ENCODE measurements around the gene TNRC6A. TPM values are rescaled to one million over a fixed set of nuclear protein-coding genes. Genes with fewer than 3 reads are reported as not detected.

The TNRC6A gene
- total RNA-seq, 2 experiments from 2014 or later: 27.7 to 28.9 TPM

DNA sequence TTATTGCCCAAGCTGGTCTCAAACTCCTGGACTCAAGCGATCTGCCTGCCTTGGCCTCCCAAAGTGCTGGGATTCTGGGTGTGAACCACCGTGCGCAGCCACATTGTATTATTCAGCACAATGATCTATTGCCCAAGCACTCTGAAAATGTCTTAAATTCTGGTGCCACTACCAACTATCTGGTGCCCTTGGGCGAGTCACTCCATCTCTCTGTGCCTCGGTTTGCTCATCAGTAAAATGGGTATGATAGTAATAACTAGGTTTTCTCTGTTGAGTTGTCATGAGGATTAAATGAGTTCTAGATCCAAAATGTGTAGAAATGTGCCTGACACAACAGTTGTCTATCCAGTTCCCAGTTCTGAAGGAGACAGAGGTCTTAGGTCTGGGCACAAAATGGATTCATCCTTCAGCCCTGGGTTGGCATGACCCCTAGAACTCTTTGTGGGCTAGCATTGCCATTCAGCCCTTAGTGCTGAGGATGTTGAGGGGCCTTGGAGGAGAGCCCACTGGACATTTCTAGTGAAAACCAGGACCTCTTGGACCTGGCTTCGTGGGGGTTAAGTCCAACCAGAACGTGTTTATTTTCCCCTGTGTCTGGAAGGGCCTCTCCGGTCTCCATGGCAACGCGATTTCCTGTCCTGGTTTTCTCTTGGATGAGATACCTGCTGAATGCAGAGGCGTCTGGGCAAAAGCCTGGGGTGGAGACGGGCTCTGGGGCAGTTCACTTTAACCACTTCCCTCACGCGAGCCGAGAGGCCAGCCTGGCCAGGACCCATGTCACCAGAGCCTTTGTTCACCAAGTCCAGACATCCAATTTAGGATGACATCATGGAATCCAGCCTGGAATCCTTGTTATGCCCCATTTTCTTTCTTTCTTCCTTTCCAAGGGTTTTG is 43.7 kb upstream of the TNRC6A start:
- Mint-ChIP-seq H3K4me3 (no peak overlapping the region), H3K9me3 (peaks cover 1% of the 10 kb centered on the region), H3K4me1 (ENCODE audit: low read depth) (peaks cover 2% of the 10 kb centered on the region), H3K36me3 (ENCODE audit: low read depth) (no peaks in the 10 kb centered on the region), H3K27me3 (peaks cover 11% of the 10 kb centered on the region), H3K27ac (no peak overlapping the region)
- TF ChIP-seq, protein P1, sequence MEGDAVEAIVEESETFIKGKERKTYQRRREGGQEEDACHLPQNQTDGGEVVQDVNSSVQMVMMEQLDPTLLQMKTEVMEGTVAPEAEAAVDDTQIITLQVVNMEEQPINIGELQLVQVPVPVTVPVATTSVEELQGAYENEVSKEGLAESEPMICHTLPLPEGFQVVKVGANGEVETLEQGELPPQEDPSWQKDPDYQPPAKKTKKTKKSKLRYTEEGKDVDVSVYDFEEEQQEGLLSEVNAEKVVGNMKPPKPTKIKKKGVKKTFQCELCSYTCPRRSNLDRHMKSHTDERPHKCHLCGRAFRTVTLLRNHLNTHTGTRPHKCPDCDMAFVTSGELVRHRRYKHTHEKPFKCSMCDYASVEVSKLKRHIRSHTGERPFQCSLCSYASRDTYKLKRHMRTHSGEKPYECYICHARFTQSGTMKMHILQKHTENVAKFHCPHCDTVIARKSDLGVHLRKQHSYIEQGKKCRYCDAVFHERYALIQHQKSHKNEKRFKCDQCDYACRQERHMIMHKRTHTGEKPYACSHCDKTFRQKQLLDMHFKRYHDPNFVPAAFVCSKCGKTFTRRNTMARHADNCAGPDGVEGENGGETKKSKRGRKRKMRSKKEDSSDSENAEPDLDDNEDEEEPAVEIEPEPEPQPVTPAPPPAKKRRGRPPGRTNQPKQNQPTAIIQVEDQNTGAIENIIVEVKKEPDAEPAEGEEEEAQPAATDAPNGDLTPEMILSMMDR (IDR thresholded peaks at IDR 0.05): no peak
- intact Hi-C loops (cut with micrococcal nuclease): no loop called here
- CTCF ChIA-PET: no interaction called here
- DNase-seq (no peak), ATAC-seq (no peak)
- POLR2A ChIA-PET: interaction anchor here (1.0 kb wide), 1 partner anchor 46 kb away, joined by 3 read pairs; no protein-coding TSS in a partner anchor

DNA sequence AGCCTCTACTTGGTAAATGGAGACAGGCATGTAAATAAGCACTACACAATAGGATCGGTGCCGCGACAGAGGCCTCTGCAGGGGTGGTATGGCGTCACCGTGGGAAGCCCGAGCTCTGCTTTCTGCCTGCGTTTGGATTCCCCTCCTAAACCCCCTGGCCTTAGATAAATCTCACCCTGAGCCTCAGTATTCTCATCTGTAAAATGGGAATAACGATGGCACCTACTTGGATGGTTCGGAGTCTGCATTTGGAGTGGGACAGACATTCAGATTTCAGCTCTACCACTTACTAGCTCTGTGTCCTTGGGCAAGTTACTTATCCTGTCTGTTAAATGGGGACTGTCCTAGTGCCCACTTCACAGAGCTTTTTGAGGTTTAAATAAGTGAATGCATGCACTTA is 42.8 kb upstream of the TNRC6A start:
- Mint-ChIP-seq H3K27ac (no peak overlapping the region), H3K9me3 (peaks cover 1% of the 10 kb centered on the region)
- CTCF ChIA-PET: no interaction called here

DNA sequence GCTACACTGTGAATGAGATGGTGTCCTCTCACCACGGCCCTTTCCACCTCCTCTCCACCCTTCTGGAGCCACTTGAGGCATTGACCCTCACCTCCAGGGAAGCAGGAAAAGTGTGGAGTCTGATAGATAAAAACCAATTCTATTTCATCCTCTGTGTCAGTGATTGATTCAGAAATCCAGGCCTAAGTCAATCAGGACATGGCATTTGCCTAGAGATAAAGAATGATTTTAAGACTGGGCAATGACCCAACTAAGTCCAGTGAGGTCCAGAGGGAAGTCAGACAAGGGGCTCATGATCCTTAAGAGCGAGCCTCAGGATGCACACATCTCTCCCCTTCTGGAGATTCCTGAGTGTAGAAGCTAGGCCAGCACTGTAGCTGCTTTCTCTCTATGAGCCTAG is 41.1 kb upstream of the TNRC6A start:
- CTCF ChIA-PET: no interaction called here
- no peak overlapping the region for H3K4me3 Mint-ChIP-seq

More for the DNA sequence above, 42.8 kb upstream of the TNRC6A start:
- DNase-seq: no peak
- H3K27me3 Mint-ChIP-seq: peaks cover 11% of the 10 kb centered on the region
- H3K36me3 Mint-ChIP-seq (ENCODE audit: low read depth): no peaks in the 10 kb centered on the region
- POLR2A ChIA-PET: interaction anchor here (0.7 to 1.0 kb wide), 2 partner anchors 47 to 64 kb away, joined by 3 read pairs; no protein-coding TSS in a partner anchor
- H3K4me3 Mint-ChIP-seq: no peak overlapping the region
- TF ChIP-seq, protein P1 (IDR thresholded peaks at IDR 0.05): no peak
- H3K4me1 Mint-ChIP-seq (ENCODE audit: low read depth): peaks cover 2% of the 10 kb centered on the region
- no peak for ATAC-seq
- intact Hi-C loops (cut with micrococcal nuclease): no loop called here

DNA sequence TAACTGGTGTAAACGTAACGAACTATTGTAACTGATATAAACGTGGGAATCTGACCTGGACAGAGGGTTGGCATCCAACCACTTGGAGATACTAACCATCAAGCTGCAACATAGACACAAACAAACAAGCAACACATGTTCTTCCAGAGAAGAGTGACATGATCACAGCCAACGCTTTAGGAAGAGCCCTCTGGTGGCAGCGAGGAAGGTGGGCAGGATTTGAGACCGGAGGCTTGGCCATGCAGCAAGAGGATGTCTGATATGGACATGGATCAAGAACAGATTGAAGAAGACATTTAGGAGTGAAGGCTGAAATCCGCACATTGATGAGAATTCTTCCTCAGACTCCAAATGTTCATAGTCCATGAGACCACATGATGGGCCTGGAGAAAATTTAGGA is 40.3 kb upstream of the TNRC6A start:
- peaks cover 10% of the 10 kb centered on the region for H3K27me3 Mint-ChIP-seq
- TF ChIP-seq, protein P1 (IDR thresholded peaks at IDR 0.05): peak; percentile 24
- no peak overlapping the region for H3K27ac Mint-ChIP-seq
- CTCF ChIA-PET: interaction anchor here (0.8 to 1.2 kb wide), 2 partner anchors 121 to 125 kb away, joined by 3 to 4 read pairs; no protein-coding TSS in a partner anchor
- peaks cover 2% of the 10 kb centered on the region for H3K4me1 Mint-ChIP-seq (ENCODE audit: low read depth)
- H3K9me3 Mint-ChIP-seq: peaks cover 1% of the 10 kb centered on the region
- ATAC-seq (no peak), DNase-seq (peak; percentile 23)
- no peaks in the 10 kb centered on the region for H3K36me3 Mint-ChIP-seq (ENCODE audit: low read depth)
- POLR2A ChIA-PET: interaction anchor here (0.9 kb wide), 1 partner anchor 18 kb away, joined by 3 read pairs; no protein-coding TSS in a partner anchor
- intact Hi-C loops (cut with micrococcal nuclease): no loop called here
- no peak overlapping the region for H3K4me3 Mint-ChIP-seq

More for the DNA sequence above, 41.1 kb upstream of the TNRC6A start:
- Mint-ChIP-seq H3K27me3 (peaks cover 9% of the 10 kb centered on the region), H3K4me1 (ENCODE audit: low read depth) (peaks cover 2% of the 10 kb centered on the region), H3K27ac (no peak overlapping the region), H3K9me3 (peaks cover 1% of the 10 kb centered on the region), H3K36me3 (ENCODE audit: low read depth) (no peaks in the 10 kb centered on the region)
- POLR2A ChIA-PET: no interaction called here
- intact Hi-C loops (cut with micrococcal nuclease): no loop called here
- TF ChIP-seq, protein P1 (IDR thresholded peaks at IDR 0.05): no peak
- ATAC-seq: no peak
- DNase-seq: no peak

DNA sequence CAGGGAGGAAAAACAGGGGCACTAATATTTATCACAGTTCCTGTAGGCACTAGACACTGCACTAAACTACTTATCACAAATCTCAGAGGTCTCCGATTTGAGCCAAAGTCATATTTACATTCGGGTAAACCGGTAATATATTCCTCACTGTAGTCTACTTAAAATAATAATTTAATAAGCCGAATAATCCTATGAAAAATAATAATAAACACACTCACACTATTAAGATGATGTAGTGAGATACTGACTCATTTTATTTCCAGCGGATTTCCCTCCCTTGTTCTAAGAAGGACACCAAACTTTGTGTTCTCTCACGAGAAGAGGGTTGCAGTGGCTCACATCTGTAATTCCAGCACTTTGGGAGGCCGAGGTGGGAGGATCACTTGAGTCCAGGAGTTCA is 36.6 kb upstream of the TNRC6A start:
- Mint-ChIP-seq H3K36me3 (ENCODE audit: low read depth) (no peaks in the 10 kb centered on the region), H3K27me3 (peaks cover 5% of the 10 kb centered on the region), H3K27ac (no peak overlapping the region), H3K4me1 (ENCODE audit: low read depth) (no peaks in the 10 kb centered on the region), H3K4me3 (no peak overlapping the region), H3K9me3 (no peaks in the 10 kb centered on the region)
- DNase-seq (no peak), ATAC-seq (no peak)
- CTCF ChIA-PET: no interaction called here
- TF ChIP-seq, protein P1 (IDR thresholded peaks at IDR 0.05): no peak
- POLR2A ChIA-PET: no interaction called here
- intact Hi-C loops (cut with micrococcal nuclease): no loop called here

Measured in activated CD8-positive, alpha-beta T cell treated with anti-CD3 and anti-CD28 coated beads for 36 hours (primary cell).